Adrenal gland (tissue), 12 donors: ENCODE results near the gene FAM110A. TPM values are rescaled to one million over a fixed set of nuclear protein-coding genes. Genes with fewer than 3 reads are reported as not detected.
"Not testable (repeated sequence)": the region's sequence is repeated elsewhere in the genome, so short reads cannot be mapped to it uniquely, and the experiment has no call there.

Experiments used
- DNase-seq, 7 donors: peaks; one replicate each; pipeline ENCODE4 v3.0.0-alpha.2; 2019 to 2020
- H3K27ac ChIP-seq, 5 donors: fragments of 200-600 bp; sonication (generic) in 4 of 5; 1 replicate in 3 of 5; 2 replicates in 2 of 5; pipeline versions ENCODE4 v1.5.1 to v1.8.0; 2016 to 2020; ENCODE audit warnings: mild to moderate bottlenecking in 1 of 5
- H3K27me3 ChIP-seq: fragments of 200-600 bp; 2 replicates; pipeline ENCODE4 v1.8.0; 2021
- H3K36me3 ChIP-seq, 2 donors: fragments of 200-600 bp; replicated peaks in 1 of 2; 1 replicate in 1 of 2; 2 replicates in 1 of 2; pipeline versions ENCODE4 v1.5.1 to v1.8.0; 2018 to 2022
- H3K4me1 ChIP-seq, 2 donors: fragments of 200-600 bp; replicated peaks in 1 of 2; 1 replicate in 1 of 2; 2 replicates in 1 of 2; pipeline versions ENCODE4 v1.5.1 to v1.8.0; 2018 to 2021
- H3K4me3 ChIP-seq, 4 donors: fragments of 200-600 bp; sonication (generic) in 3 of 4; one replicate each; pipeline ENCODE4 v1.5.1; 2016 to 2018
- H3K9me3 ChIP-seq, 3 donors: fragments of 200-600 bp; sonication (generic) in 1 of 3; replicated peaks in 1 of 3; 1 replicate in 2 of 3; 2 replicates in 1 of 3; pipeline versions ENCODE4 v1.5.1 to v1.8.0; 2016 to 2021
- POLR2A ChIP-seq, 2 donors: fragments of 450-650 bp; IDR thresholded peaks; one replicate each; pipeline ENCODE4 v1.6.1; 2017; ENCODE audit warnings: antibody characterized with exemption in 2 of 2, mild to moderate bottlenecking in 2 of 2, moderate library complexity in 1 of 2
- WGBS, 4 donors: extraction: QIAGEN DNeasy Blood & Tissue Kit in 2 of 4; methylation state at CpG; one replicate each; pipeline versions ENCODE4 v1.1.5 to v1.1.7; 2013 to 2017; 5-methylcytosine and 5-hydroxymethylcytosine counted together
- intact Hi-C, 2 donors: fragments of 100-400 bp; cut with DNase I; formaldehyde crosslinking; loops; one replicate each; pipeline versions ENCODE4 v1.14.1 to v1.15.0; 2022 to 2023
- polyA plus RNA-seq, 3 donors: library from polyadenylated mRNA; stranded (reverse); fragments of 200-250 nt in 2 of 3; fragments of 350-450 nt in 1 of 3; fragmentation: Illumina TruSeq in 1 of 3; extraction: RNeasy Lipid Tissue Mini Kit (QIAGEN cat#74804) in 1 of 3; gene quantifications; one replicate each; pipeline ENCODE4 v1.2.3, GENCODE V29; 2013 to 2014
- total RNA-seq, 9 donors: library from RNA; depleted of rRNA in 4 of 9; stranded (reverse); fragments of >200 nt in 4 of 9; fragments of 120-200 nt in 1 of 9; fragmentation: NEBNext Ultra II Directional in 1 of 9; extraction: Animal tissue kit (Norgen Biotek cat#: 25700) in 1 of 9; gene quantifications; one replicate each; pipeline versions ENCODE4 v1.1.0 to v1.2.4, GENCODE V29; 2013 to 2023
- TF ChIP-seq, protein P1 (sequence below), 6 experiments: fragments of 450-650 bp in 4 of 6; fragments of 200-600 bp in 2 of 6; sonication (generic) in 1 of 6; IDR thresholded peaks; 1 replicate in 5 of 6; 2 replicates in 1 of 6; pipeline versions ENCODE4 v1.5.1 to v1.8.0; 2016 to 2021; ENCODE audit warnings: antibody characterized with exemption in 6 of 6, mild to moderate bottlenecking in 2 of 6, moderate library complexity in 1 of 6
- donor health status: healthy with polysubstance abuse.
- donor health status: Bipolar disorder and iron deficiency.
- donor health status: DM: yes; HTN: yes; CAD: no.
- donor health status: DM: no; HTN: no; CAD: no.
- donor health status: DM: no; HTN: no; CAD: no.
- donor health status: DM: yes; HTN: yes; CAD: no.

FAM110A gene
- total and polyA plus RNA-seq, 12 donors, result 2.2 to 16.7 (median 8.4) TPM

DNA sequence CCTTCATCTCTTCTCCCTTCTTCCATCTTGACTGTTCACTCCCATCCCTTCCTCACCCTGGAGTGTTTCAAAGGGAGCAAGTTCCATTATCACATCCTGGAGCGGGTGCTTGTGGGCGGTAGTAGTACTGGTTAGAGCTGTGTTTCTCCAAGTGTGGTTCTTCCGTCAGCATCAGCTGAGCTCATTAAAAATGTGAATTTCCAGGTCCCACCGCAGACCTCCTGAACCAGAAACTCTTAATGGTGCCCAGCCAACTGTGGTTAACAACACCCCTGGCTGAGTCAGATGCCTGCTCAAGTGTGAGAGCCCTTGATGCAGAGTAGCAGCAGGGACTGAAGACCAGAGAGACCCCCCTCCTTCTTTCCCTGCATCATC is 58.2 kb downstream of the FAM110A start:
- 73 to 84% (median 78%) methylated on average over 3 to 4 of the region's 4 CpGs for WGBS, 4 donors
- Histone ChIP-seq H3K36me3 (no peaks in the 10 kb centered on the region), H3K4me3 (no peak overlapping the region), H3K9me3 (no peaks in the 10 kb centered on the region), H3K27ac (no peak overlapping the region), H3K4me1 (peaks cover 0 to 14% of the 10 kb centered on the region in 2 donors), H3K27me3 (no peaks in the 10 kb centered on the region)
- no peak for TF ChIP-seq POLR2A (IDR thresholded peaks at IDR 0.05)
- TF ChIP-seq, protein P1, sequence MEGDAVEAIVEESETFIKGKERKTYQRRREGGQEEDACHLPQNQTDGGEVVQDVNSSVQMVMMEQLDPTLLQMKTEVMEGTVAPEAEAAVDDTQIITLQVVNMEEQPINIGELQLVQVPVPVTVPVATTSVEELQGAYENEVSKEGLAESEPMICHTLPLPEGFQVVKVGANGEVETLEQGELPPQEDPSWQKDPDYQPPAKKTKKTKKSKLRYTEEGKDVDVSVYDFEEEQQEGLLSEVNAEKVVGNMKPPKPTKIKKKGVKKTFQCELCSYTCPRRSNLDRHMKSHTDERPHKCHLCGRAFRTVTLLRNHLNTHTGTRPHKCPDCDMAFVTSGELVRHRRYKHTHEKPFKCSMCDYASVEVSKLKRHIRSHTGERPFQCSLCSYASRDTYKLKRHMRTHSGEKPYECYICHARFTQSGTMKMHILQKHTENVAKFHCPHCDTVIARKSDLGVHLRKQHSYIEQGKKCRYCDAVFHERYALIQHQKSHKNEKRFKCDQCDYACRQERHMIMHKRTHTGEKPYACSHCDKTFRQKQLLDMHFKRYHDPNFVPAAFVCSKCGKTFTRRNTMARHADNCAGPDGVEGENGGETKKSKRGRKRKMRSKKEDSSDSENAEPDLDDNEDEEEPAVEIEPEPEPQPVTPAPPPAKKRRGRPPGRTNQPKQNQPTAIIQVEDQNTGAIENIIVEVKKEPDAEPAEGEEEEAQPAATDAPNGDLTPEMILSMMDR (IDR thresholded peaks at IDR 0.05), result no peak
- intact Hi-C loops, result no loop called here
- no peak for DNase-seq

DNA sequence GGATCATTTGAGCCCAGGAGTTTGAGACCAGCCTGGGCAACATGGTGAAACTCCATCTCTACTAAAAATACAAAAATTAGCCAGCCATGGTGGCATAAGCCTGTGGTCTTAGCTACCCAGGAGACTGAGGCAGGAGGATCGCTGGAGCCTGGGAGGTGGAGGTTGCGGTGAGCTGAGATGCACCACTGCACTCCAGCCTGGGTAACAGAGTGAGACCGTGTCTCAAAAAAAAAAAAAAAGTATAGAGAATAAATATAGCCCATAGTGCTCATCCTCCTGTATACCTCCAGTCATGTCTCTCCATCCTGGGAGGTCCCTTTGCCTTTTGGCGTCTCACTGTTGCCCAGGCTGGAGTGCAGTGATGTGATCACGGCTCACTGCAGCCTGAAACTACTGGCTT is 58.9 kb downstream of the FAM110A start:
- intact Hi-C loops, H3K9me3 ChIP-seq, H3K27me3 ChIP-seq, H3K36me3 ChIP-seq, DNase-seq, H3K4me3 ChIP-seq, H3K27ac ChIP-seq: not testable (repeated sequence)
- H3K4me1 ChIP-seq, result peaks cover 0 to 14% of the 10 kb centered on the region in 2 donors
- WGBS, 4 donors, result 63 to 77% (median 70%) methylated on average over 5 of the region's 5 CpGs

Other genes with a start within 250 kb of the FAM110A start
- gene TCF15, start 223.4 kb upstream of the FAM110A start, total RNA-seq, result 1 to 10 TPM in 4 of 9 donors, under 1 TPM in 5; 0.37 to 2.2 (median 0.90) TPM
- gene TCF15, start 223.4 kb upstream of the FAM110A start, polyA plus RNA-seq, result 1 to 10 TPM in 2 of 3 donors, under 1 TPM in 1; 0.31 to 3.0 (median 2.7) TPM
- gene SRXN1, start 180.5 kb upstream of the FAM110A start, total RNA-seq, result 100 to 1,000 TPM in 2 of 9 donors, 10 to 100 TPM in 7; 42.3 to 203 (median 77.4) TPM
- gene SRXN1, start 180.5 kb upstream of the FAM110A start, polyA plus RNA-seq, result 100 to 1,000 TPM in 1 of 3 donors, 10 to 100 TPM in 2; 19.1 to 160 (median 24.9) TPM
- gene SCRT2, start 157.9 kb upstream of the FAM110A start, total RNA-seq, result not detected
- not detected for gene SCRT2, start 157.9 kb upstream of the FAM110A start, polyA plus RNA-seq
- 1 to 10 TPM in 1 of 9 donors, under 1 TPM in 7, not detected in 1; 0.15 to 1.2 (median 0.26) TPM for gene SLC52A3, start 65.2 kb upstream of the FAM110A start, total RNA-seq
- under 1 TPM; 0.05 to 0.88 (median 0.16) TPM for gene SLC52A3, start 65.2 kb upstream of the FAM110A start, polyA plus RNA-seq
- under 1 TPM in 8 of 9 donors, not detected in 1; 0.06 to 0.87 (median 0.20) TPM for gene ANGPT4, start 82.6 kb downstream of the FAM110A start, total RNA-seq
- 1 to 10 TPM in 1 of 3 donors, under 1 TPM in 2; 0.07 to 1.0 (median 0.48) TPM for gene ANGPT4, start 82.6 kb downstream of the FAM110A start, polyA plus RNA-seq
- under 1 TPM in 4 of 9 donors, not detected in 5; 0.06 to 0.39 (median 0.25) TPM for gene RSPO4, start 168.6 kb downstream of the FAM110A start, total RNA-seq
- gene RSPO4, start 168.6 kb downstream of the FAM110A start, polyA plus RNA-seq, result under 1 TPM; 0.16 to 0.64 (median 0.20) TPM